HL-60/S4 treated with retinoic acid at 250 ng/mL for 4 days and 3 days (cell line): ENCODE data around the gene PLXDC1.

ENCODE experiments used
- in situ Hi-C: fragments of 300-500 bp; cut with MboI; formaldehyde crosslinking; loops from 2 replicates; pipeline ENCODE4 v1.7.0; 2022; ENCODE audit warnings: low sequenced_read_pairs

Gene PLXDC1

GRCh38 chr17:39158623-39159022, 7.2 kb upstream of the PLXDC1 start:
- in situ Hi-C loops, result loop anchor here (10.0 kb wide), 1 partner anchor 174 kb away; no protein-coding TSS in a partner anchor

GRCh38 chr17:39156491-39156890, 5.1 kb upstream of the PLXDC1 start:
- in situ Hi-C loops, result loop anchor here (10.0 kb wide), 1 partner anchor 172 kb away; no protein-coding TSS in a partner anchor

GRCh38 chr17:39155654-39156053, 4.2 kb upstream of the PLXDC1 start:
- in situ Hi-C loops, result loop anchor here (10.0 kb wide), 1 partner anchor 171 kb away; no protein-coding TSS in a partner anchor

- in situ Hi-C loops, result loop anchor here (10.0 kb wide), 1 partner anchor 169 kb away; no protein-coding TSS in a partner anchor
These were observed 2.2 kb upstream of the PLXDC1 start for GRCh38 chr17:39153599-39154051.

GRCh38 chr17:39151943-39152818, 744 bp upstream of the PLXDC1 start:
- in situ Hi-C loops, result loop anchor here (10.0 kb wide), 1 partner anchor 167 kb away; no protein-coding TSS in a partner anchor

GRCh38 chr17:39150795-39151149, 665 bp downstream of the PLXDC1 start:
- in situ Hi-C loops, result loop anchor here (10.0 kb wide), 1 partner anchor 166 kb away; no protein-coding TSS in a partner anchor

- in situ Hi-C loops, result loop anchor here (10.0 kb wide), 1 partner anchor 165 kb away; no protein-coding TSS in a partner anchor
These were observed 1.3 kb downstream of the PLXDC1 start for GRCh38 chr17:39150104-39150634.

GRCh38 chr17:39147221-39148185, 3.9 kb downstream of the PLXDC1 start:
- in situ Hi-C loops, result no loop called here

GRCh38 chr17:39146273-39146672, 5.2 kb downstream of the PLXDC1 start:
- in situ Hi-C loops, result no loop called here

GRCh38 chr17:39145143-39145542, 6.3 kb downstream of the PLXDC1 start:
- in situ Hi-C loops, result no loop called here

- in situ Hi-C loops, result no loop called here
These were observed 7.0 kb downstream of the PLXDC1 start for GRCh38 chr17:39144416-39144840.

GRCh38 chr17:39143552-39144093, 7.8 kb downstream of the PLXDC1 start:
- in situ Hi-C loops, result no loop called here

GRCh38 chr17:39141915-39142664, 9.3 kb downstream of the PLXDC1 start:
- in situ Hi-C loops, result no loop called here

- in situ Hi-C loops, result no loop called here
These were observed 10.1 kb downstream of the PLXDC1 start for GRCh38 chr17:39141294-39141693.

GRCh38 chr17:39139561-39139960, 11.9 kb downstream of the PLXDC1 start:
- in situ Hi-C loops, result no loop called here

GRCh38 chr17:39139161-39139511, 12.3 kb downstream of the PLXDC1 start:
- in situ Hi-C loops, result no loop called here

GRCh38 chr17:39138431-39139160, 12.8 kb downstream of the PLXDC1 start:
- in situ Hi-C loops, result no loop called here

GRCh38 chr17:39134878-39135277, 16.6 kb downstream of the PLXDC1 start:
- in situ Hi-C loops, result no loop called here

- in situ Hi-C loops, result no loop called here
These were observed 19.2 kb downstream of the PLXDC1 start for GRCh38 chr17:39132192-39132610.
